GM12878 (cell line): ENCODE data around the gene EMX1. TPM values are rescaled to one million over a fixed set of nuclear protein-coding genes. Genes with fewer than 3 reads are reported as not detected.

Experiments
- ATAC-seq: fragments of 200-7000 bp; cut with Tn5 transposase; 3 replicates; pipeline ENCODE4 v1.9.1; 2020; ENCODE audit warnings: mild to moderate bottlenecking, moderate library complexity
- BruUV-seq: library from RNA; stranded (reverse); fragments of 400-500 nt; replicated peaks from 2 replicates; lab custom pipeline; 2021; lab: Mats Ljungman, UMichigan
- CTCF ChIA-PET: fragments of 300-600 bp; sonication (Branson Sonifier 250); formaldehyde crosslinking; extraction: SDS; loops from one replicate; lab custom pipeline; 2021; ENCODE audit warnings: inconsistent platforms; lab: Yijun Ruan, JAX
- POLR2A ChIA-PET: fragments of 350-600 bp; formaldehyde crosslinking; extraction: SDS; loops from one replicate; lab custom pipeline; 2021; ENCODE audit warnings: inconsistent platforms; lab: Charles Lee
- RAD21 ChIA-PET: fragments of 300-600 bp; sonication (Branson Sonifier 250); formaldehyde crosslinking; loops from one replicate; lab custom pipeline; 2023; ENCODE audit warnings: antibody characterized with exemption; ENCODE audit not compliant: unreplicated experiment; lab: Charles Lee
- SMC1A ChIA-PET: fragments of 300-600 bp; sonication (Branson Sonifier 250); formaldehyde crosslinking; loops from one replicate; lab custom pipeline; 2023; ENCODE audit not compliant: unreplicated experiment, uncharacterized antibody; lab: Charles Lee
- DNase-seq: peaks from one replicate; pipeline ENCODE4 v3.0.0-alpha.2; 2011; ENCODE audit warnings: low read depth, low spot score
- FAIRE-seq: peaks from 3 replicates; lab custom pipeline; 2011; peaks lifted over from hg19 to GRCh38; lab: Jason Lieb, UNC
- H2AFZ ChIP-seq: 2 replicates; pipeline ENCODE4 v1.6.0; 2011; ENCODE audit warnings: low read depth, low read length, control low read depth; ENCODE audit not compliant: control insufficient read depth
- H3K27ac ChIP-seq: 2 replicates; pipeline ENCODE4 v1.5.1; 2011; ENCODE audit warnings: control low read depth; ENCODE audit not compliant: control insufficient read depth, insufficient read depth
- H3K27me3 ChIP-seq, 2 experiments: replicated peaks in 1 of 2; 2 replicates each; pipeline versions ENCODE4 v1.6.0 to v1.6.1; 2011; ENCODE audit warnings: low read length in 1 of 2; ENCODE audit not compliant: control insufficient read depth in 2 of 2, insufficient read depth in 2 of 2
- H3K36me3 ChIP-seq, 2 experiments: 2 replicates each; pipeline ENCODE4 v1.5.1; 2011; ENCODE audit warnings: low read length in 1 of 2; ENCODE audit not compliant: control insufficient read depth in 2 of 2, insufficient read depth in 2 of 2
- H3K4me1 ChIP-seq: 2 replicates; pipeline ENCODE4 v1.6.1; 2011; ENCODE audit warnings: mild to moderate bottlenecking, low read length, moderate library complexity, mixed read lengths; ENCODE audit not compliant: control insufficient read depth, insufficient read depth
- H3K4me2 ChIP-seq: 2 replicates; pipeline ENCODE4 v1.6.0; 2011; ENCODE audit warnings: control low read depth; ENCODE audit not compliant: control insufficient read depth, insufficient read depth
- H3K4me3 ChIP-seq: fragments of 200-600 bp; sonication (generic); 2 replicates; pipeline ENCODE4 v1.5.1; 2016
- H3K79me2 ChIP-seq: 2 replicates; pipeline ENCODE4 v1.6.0; 2011; ENCODE audit warnings: low read length; ENCODE audit not compliant: control insufficient read depth, insufficient read depth
- H3K9ac ChIP-seq: 2 replicates; pipeline ENCODE4 v1.8.0; 2011; ENCODE audit warnings: low read length, control low read depth, mixed read lengths; ENCODE audit not compliant: control insufficient read depth, insufficient read depth
- H3K9me3 ChIP-seq: replicated peaks from 3 replicates; pipeline ENCODE4 v1.5.1; 2011; ENCODE audit warnings: mild to moderate bottlenecking, low read length; ENCODE audit not compliant: control insufficient read depth, insufficient read depth
- H4K20me1 ChIP-seq: 2 replicates; pipeline ENCODE4 v1.6.0; 2011; ENCODE audit not compliant: control insufficient read depth, insufficient read depth
- ASH2L ChIP-seq: fragments of 300-600, 200-600 bp; sonication (generic); IDR thresholded peaks from 2 replicates; pipeline ENCODE4 v1.6.1; 2017; ENCODE audit warnings: low read depth, mild to moderate bottlenecking, borderline replicate concordance
- EZH2 ChIP-seq: IDR thresholded peaks from 2 replicates; pipeline ENCODE4 v1.6.1; 2012; ENCODE audit warnings: low read depth, mild to moderate bottlenecking, control low read depth, inconsistent platforms, low read length, borderline replicate concordance; ENCODE audit not compliant: control insufficient read depth
- HCFC1 ChIP-seq: fragments of 150-350 bp; IDR thresholded peaks from 2 replicates; pipeline ENCODE4 v1.6.1; 2014; ENCODE audit warnings: low read length
- LARP7 ChIP-seq: fragments of 450-650 bp; IDR thresholded peaks from 2 replicates; pipeline ENCODE4 v1.6.1; 2017; ENCODE audit warnings: mild to moderate bottlenecking
- MEF2B ChIP-seq: fragments of 450-650 bp; IDR thresholded peaks from 2 replicates; pipeline ENCODE4 v1.6.1; 2018; ENCODE audit warnings: mild to moderate bottlenecking, moderate library complexity; ENCODE audit not compliant: partially characterized antibody, poor library complexity, severe bottlenecking
- MYC ChIP-seq: IDR thresholded peaks from 2 replicates; pipeline ENCODE4 v1.6.1; 2011; ENCODE audit warnings: mild to moderate bottlenecking, low read length, moderate library complexity, inconsistent platforms; ENCODE audit not compliant: insufficient read depth, insufficient replicate concordance, insufficient read length, severe bottlenecking
- TARDBP ChIP-seq: IDR thresholded peaks from 2 replicates; pipeline ENCODE4 v1.6.1; 2016; ENCODE audit warnings: borderline replicate concordance
- TBL1XR1 ChIP-seq: IDR thresholded peaks from 2 replicates; pipeline ENCODE4 v1.6.1; 2012; ENCODE audit warnings: low read depth, low read length, improper control_type of control experiment
- WGBS: methylation state at CpG from one replicate; pipeline ENCODE4 v1.1.6; 2016; ENCODE audit warnings: low lambda C conversion rate; ENCODE audit not compliant: insufficient replicate concordance, insufficient coverage; ENCODE audit errors: missing lambda C conversion rate; 5-methylcytosine and 5-hydroxymethylcytosine counted together
- in situ Hi-C: fragments of 300-500 bp; cut with MboI; formaldehyde crosslinking; loops from 9 replicates; pipeline ENCODE4 v1.14.3; 2018; ENCODE audit warnings: mixed read lengths
- intact Hi-C: fragments of 100-400 bp; cut with micrococcal nuclease; formaldehyde crosslinking; loops from one replicate; pipeline ENCODE4 v1.14.2; 2022; ENCODE audit not compliant: unreplicated experiment
- polyA plus RNA-seq, 11 experiments: library from polyadenylated mRNA; depleted of rRNA in 4 of 11; unstranded in 6 of 11; stranded (reverse) in 5 of 11; fragments of >200 nt; fragmentation: Nextera tagmentation in 4 of 11; fragmentation: Illumina TruSeq in 1 of 11; extraction: Ambion mirVana in 4 of 11; extraction: Trizol in 1 of 11; gene quantifications; 1 replicate in 1 of 11; 2 replicates in 10 of 11; pipeline versions ENCODE4 v1.2.1 to v1.2.3, GENCODE V29; 2011 to 2016; ENCODE audit warnings: inconsistent platforms in 2 of 11, missing spikeins in 2 of 11, low read depth in 1 of 11
- total RNA-seq, 4 experiments: library from RNA; depleted of rRNA in 3 of 4; stranded (reverse); fragments of >200 nt in 3 of 4; fragmentation: Illumina TruSeq in 1 of 4; extraction: Trizol in 1 of 4; gene quantifications; 2 replicates each; pipeline versions ENCODE4 v1.2.1 to v1.2.3, GENCODE V29; 2013 to 2021
- TF ChIP-seq, protein P1 (sequence below): fragments of 450-650 bp; formaldehyde crosslinking; IDR thresholded peaks from 2 replicates; pipeline ENCODE4 v1.4.0; 2020; ENCODE audit warnings: mild to moderate bottlenecking, moderate library complexity
- TF ChIP-seq, protein P2 (sequence below): IDR thresholded peaks from 2 replicates; pipeline ENCODE4 v1.6.1; 2012; ENCODE audit warnings: improper control_type of control experiment, low read depth, low read length; ENCODE audit not compliant: insufficient replicate concordance

The EMX1 gene
- total and polyA plus RNA-seq, 10 of the 15 experiments (the other 5 are each of a cell fraction or from before 2014, with no cell fraction given) = 0.07 to 5.1 (median 1.2) TPM; not detected in 1

- ChIA-PET RAD21 (interaction anchor here (3.3 kb wide), 1 partner anchor 60 kb away, joined by 16 read pairs; no protein-coding TSS in a partner anchor), CTCF (interaction anchor here (1.6 to 5.0 kb wide), 3 partner anchors 14 to 59 kb away, joined by 4 to 62 read pairs (median 5); no protein-coding TSS in a partner anchor), SMC1A (interaction anchor here (1.7 to 2.1 kb wide), 2 partner anchors 59 kb away, joined by 5 to 13 read pairs; no protein-coding TSS in a partner anchor), POLR2A (interaction anchor here (0.6 kb wide), 1 partner anchor 82 kb away, joined by 9 read pairs; no protein-coding TSS in a partner anchor)
- H4K20me1 ChIP-seq = no peaks in the 10 kb centered on the region
- no peak overlapping the region for H3K27ac ChIP-seq
- H3K9me3 ChIP-seq = no peaks in the 10 kb centered on the region
- H3K9ac ChIP-seq = no peak overlapping the region
- H3K27me3 ChIP-seq = no peaks in the 10 kb centered on the region
- intact Hi-C loops = no loop called here
- WGBS = 80% methylated on average over 14 of the region's 14 CpGs
- in situ Hi-C loops = no loop called here
- no peak for DNase-seq
- H3K36me3 ChIP-seq = no peaks in the 10 kb centered on the region
- no peak overlapping the region for H2AFZ ChIP-seq
- no peaks in the 10 kb centered on the region for H3K79me2 ChIP-seq
- H3K4me2 ChIP-seq = no peak overlapping the region
- H3K4me1 ChIP-seq = no peaks in the 10 kb centered on the region
- ATAC-seq = no peak
- no peak overlapping the region for H3K4me3 ChIP-seq
- BruUV-seq = no TSS peak
- no peak for FAIRE-seq
- TF ChIP-seq, protein P1, sequence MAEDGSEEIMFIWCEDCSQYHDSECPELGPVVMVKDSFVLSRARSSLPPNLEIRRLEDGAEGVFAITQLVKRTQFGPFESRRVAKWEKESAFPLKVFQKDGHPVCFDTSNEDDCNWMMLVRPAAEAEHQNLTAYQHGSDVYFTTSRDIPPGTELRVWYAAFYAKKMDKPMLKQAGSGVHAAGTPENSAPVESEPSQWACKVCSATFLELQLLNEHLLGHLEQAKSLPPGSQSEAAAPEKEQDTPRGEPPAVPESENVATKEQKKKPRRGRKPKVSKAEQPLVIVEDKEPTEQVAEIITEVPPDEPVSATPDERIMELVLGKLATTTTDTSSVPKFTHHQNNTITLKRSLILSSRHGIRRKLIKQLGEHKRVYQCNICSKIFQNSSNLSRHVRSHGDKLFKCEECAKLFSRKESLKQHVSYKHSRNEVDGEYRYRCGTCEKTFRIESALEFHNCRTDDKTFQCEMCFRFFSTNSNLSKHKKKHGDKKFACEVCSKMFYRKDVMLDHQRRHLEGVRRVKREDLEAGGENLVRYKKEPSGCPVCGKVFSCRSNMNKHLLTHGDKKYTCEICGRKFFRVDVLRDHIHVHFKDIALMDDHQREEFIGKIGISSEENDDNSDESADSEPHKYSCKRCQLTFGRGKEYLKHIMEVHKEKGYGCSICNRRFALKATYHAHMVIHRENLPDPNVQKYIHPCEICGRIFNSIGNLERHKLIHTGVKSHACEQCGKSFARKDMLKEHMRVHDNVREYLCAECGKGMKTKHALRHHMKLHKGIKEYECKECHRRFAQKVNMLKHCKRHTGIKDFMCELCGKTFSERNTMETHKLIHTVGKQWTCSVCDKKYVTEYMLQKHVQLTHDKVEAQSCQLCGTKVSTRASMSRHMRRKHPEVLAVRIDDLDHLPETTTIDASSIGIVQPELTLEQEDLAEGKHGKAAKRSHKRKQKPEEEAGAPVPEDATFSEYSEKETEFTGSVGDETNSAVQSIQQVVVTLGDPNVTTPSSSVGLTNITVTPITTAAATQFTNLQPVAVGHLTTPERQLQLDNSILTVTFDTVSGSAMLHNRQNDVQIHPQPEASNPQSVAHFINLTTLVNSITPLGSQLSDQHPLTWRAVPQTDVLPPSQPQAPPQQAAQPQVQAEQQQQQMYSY (CRISPR knock-in tag) = no peak
- TF ChIP-seq EZH2 (no peak), LARP7 (no peak), TBL1XR1 (no peak), HCFC1 (no peak), TARDBP (no peak), ASH2L (no peak), MYC (no peak), MEF2B (no peak)
- TF ChIP-seq, protein P2, sequence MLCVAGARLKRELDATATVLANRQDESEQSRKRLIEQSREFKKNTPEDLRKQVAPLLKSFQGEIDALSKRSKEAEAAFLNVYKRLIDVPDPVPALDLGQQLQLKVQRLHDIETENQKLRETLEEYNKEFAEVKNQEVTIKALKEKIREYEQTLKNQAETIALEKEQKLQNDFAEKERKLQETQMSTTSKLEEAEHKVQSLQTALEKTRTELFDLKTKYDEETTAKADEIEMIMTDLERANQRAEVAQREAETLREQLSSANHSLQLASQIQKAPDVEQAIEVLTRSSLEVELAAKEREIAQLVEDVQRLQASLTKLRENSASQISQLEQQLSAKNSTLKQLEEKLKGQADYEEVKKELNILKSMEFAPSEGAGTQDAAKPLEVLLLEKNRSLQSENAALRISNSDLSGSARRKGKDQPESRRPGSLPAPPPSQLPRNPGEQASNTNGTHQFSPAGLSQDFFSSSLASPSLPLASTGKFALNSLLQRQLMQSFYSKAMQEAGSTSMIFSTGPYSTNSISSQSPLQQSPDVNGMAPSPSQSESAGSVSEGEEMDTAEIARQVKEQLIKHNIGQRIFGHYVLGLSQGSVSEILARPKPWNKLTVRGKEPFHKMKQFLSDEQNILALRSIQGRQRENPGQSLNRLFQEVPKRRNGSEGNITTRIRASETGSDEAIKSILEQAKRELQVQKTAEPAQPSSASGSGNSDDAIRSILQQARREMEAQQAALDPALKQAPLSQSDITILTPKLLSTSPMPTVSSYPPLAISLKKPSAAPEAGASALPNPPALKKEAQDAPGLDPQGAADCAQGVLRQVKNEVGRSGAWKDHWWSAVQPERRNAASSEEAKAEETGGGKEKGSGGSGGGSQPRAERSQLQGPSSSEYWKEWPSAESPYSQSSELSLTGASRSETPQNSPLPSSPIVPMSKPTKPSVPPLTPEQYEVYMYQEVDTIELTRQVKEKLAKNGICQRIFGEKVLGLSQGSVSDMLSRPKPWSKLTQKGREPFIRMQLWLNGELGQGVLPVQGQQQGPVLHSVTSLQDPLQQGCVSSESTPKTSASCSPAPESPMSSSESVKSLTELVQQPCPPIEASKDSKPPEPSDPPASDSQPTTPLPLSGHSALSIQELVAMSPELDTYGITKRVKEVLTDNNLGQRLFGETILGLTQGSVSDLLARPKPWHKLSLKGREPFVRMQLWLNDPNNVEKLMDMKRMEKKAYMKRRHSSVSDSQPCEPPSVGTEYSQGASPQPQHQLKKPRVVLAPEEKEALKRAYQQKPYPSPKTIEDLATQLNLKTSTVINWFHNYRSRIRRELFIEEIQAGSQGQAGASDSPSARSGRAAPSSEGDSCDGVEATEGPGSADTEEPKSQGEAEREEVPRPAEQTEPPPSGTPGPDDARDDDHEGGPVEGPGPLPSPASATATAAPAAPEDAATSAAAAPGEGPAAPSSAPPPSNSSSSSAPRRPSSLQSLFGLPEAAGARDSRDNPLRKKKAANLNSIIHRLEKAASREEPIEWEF = no peak
Observed at GRCh38 chr2:72952961-72953360, 35.6 kb downstream of the EMX1 start.
